Measurements from ENCODE around the gene GSDMA. TPM values are rescaled to one million over a fixed set of nuclear protein-coding genes. Genes with fewer than 3 reads are reported as not detected.

The GSDMA gene
- total and polyA plus RNA-seq, 9 of the 15 experiments (the other 6 are each of a cell fraction or from before 2014, with no cell fraction given) = 0.04 to 0.13 (median 0.07) TPM; not detected in 2

GRCh38 chr17:39920218-39921210 lies 42.3 kb upstream of the GSDMA start:
- Histone ChIP-seq H3K36me3 (ENCODE audit: control insufficient read depth, insufficient read depth, low read length) (peaks cover 45% of the 10 kb centered on the region; the same call in 2 of the 3 replicates), H3K27ac (ENCODE audit: extremely low read depth, low read depth, low read length) (no peak overlapping the region), H3K4me3 (no peak overlapping the region), H4K20me1 (replicated peaks; ENCODE audit: control insufficient read depth, insufficient read depth, low read length) (0 out of 2 replicates have a peak, but pooled peaks cover 7% of the 10 kb centered on the region), H3K4me1 (replicated peaks in 1 of 2; ENCODE audit: control insufficient read depth in 2 of 2, insufficient read depth in 2 of 2, low read length in 2 of 2) (peaks cover 8 to 22% of the 10 kb centered on the region in 2 experiments; a peak in 4 of 5 replicates), H3K9me1 (ENCODE audit: control insufficient read depth, insufficient read depth, low read length) (peaks cover 13% of the 10 kb centered on the region), H3K27me3 (ENCODE audit: control insufficient read depth in 2 of 2, insufficient read depth in 2 of 2, low read length in 2 of 2) (no peaks in the 10 kb centered on the region), H3K79me2 (ENCODE audit: control insufficient read depth, insufficient read depth, low read length) (peaks cover 16% of the 10 kb centered on the region), H3K4me2 (ENCODE audit: insufficient read depth, low read length) (no peak overlapping the region), H3K9ac (ENCODE audit: insufficient read depth in 1 of 2, low read depth in 2 of 2, low read length in 2 of 2) (peak overlapping the region in 1 of 2 experiments; percentile 38; a peak in 2 of 4 replicates), H2AFZ (ENCODE audit: low read depth, low read length) (no peak overlapping the region), H3K9me3 (replicated peaks; ENCODE audit: control insufficient read depth, insufficient read depth, low read depth, low read length) (no peaks in the 10 kb centered on the region)
- intact Hi-C loops (cut with micrococcal nuclease) (no loop called here), in situ Hi-C loops (cut with MboI) (no loop called here)
- WGBS (ENCODE audit: insufficient coverage, low coverage, missing lambda C conversion rate) = 66% methylated on average over 17 of the region's 19 CpGs
- TF ChIP-seq MAFF (IDR thresholded peaks at IDR 0.05; ENCODE audit: low read length) (no peak), POLR2A (conservative IDR thresholded peaks at IDR 0.05) (0 out of 2 replicates have a peak, but pooled peaks have one; percentile 16)
- no TSS peak for BruUV-seq (replicated peaks)
- FAIRE-seq = peak; percentile 6
- DNase-seq (ENCODE audit: extremely low read depth in 1 of 4, low spot score in 3 of 4) = no peak
- no peak for ATAC-seq
- ChIA-PET CTCF (ENCODE audit: low intra/inter-chr PET ratio) (no interaction called here), POLR2A (no interaction called here)

GRCh38 chr17:39921323-39921722 lies 41.5 kb upstream of the GSDMA start:
- Histone ChIP-seq H3K9me1 (ENCODE audit: control insufficient read depth, insufficient read depth, low read length) (peaks cover 13% of the 10 kb centered on the region), H3K4me3 (no peak overlapping the region), H3K9me3 (replicated peaks; ENCODE audit: control insufficient read depth, insufficient read depth, low read depth, low read length) (no peaks in the 10 kb centered on the region), H3K36me3 (ENCODE audit: control insufficient read depth, insufficient read depth, low read length) (peaks cover 45% of the 10 kb centered on the region; the same call in 2 of the 3 replicates), H4K20me1 (replicated peaks; ENCODE audit: control insufficient read depth, insufficient read depth, low read length) (0 out of 2 replicates have a peak, but pooled peaks cover 9% of the 10 kb centered on the region), H3K27me3 (ENCODE audit: control insufficient read depth in 2 of 2, insufficient read depth in 2 of 2, low read length in 2 of 2) (no peaks in the 10 kb centered on the region), H2AFZ (ENCODE audit: low read depth, low read length) (no peak overlapping the region), H3K79me2 (ENCODE audit: control insufficient read depth, insufficient read depth, low read length) (peaks cover 24% of the 10 kb centered on the region), H3K9ac (ENCODE audit: insufficient read depth in 1 of 2, low read depth in 2 of 2, low read length in 2 of 2) (no peak overlapping the region), H3K27ac (ENCODE audit: extremely low read depth, low read depth, low read length) (no peak overlapping the region; the same call in 2 of the 3 replicates), H3K4me1 (replicated peaks in 1 of 2; ENCODE audit: control insufficient read depth in 2 of 2, insufficient read depth in 2 of 2, low read length in 2 of 2) (peaks cover 14 to 30% of the 10 kb centered on the region in 2 experiments; a peak in 4 of 5 replicates), H3K4me2 (ENCODE audit: insufficient read depth, low read length) (no peak overlapping the region)
- no peak for DNase-seq (ENCODE audit: extremely low read depth in 1 of 4, low spot score in 3 of 4)
- TF ChIP-seq MEF2A (IDR thresholded peaks at IDR 0.05; ENCODE audit: control insufficient read depth, low read depth, low read length) = no peak
- FAIRE-seq = no peak
- intact Hi-C loops (cut with micrococcal nuclease) = no loop called here
- BruUV-seq (replicated peaks) = TSS peak; percentile 71
- in situ Hi-C loops (cut with MboI) = no loop called here
- 82% methylated on average over 5 of the region's 5 CpGs for WGBS (ENCODE audit: insufficient coverage, low coverage, missing lambda C conversion rate)
- POLR2A ChIA-PET = interaction anchor here (0.6 kb wide), 1 partner anchor 716 kb away, joined by 4 read pairs; no protein-coding TSS in a partner anchor
- ATAC-seq = no peak
- CTCF ChIA-PET (ENCODE audit: low intra/inter-chr PET ratio) = no interaction called here

Data from K562 (cell line).